ENCODE measurements around the gene GLIPR1L1. TPM values are rescaled to one million over a fixed set of nuclear protein-coding genes. Genes with fewer than 3 reads are reported as not detected.

GLIPR1L1 gene
- total RNA-seq, 1 experiment from 2014 or later = not detected

DNA sequence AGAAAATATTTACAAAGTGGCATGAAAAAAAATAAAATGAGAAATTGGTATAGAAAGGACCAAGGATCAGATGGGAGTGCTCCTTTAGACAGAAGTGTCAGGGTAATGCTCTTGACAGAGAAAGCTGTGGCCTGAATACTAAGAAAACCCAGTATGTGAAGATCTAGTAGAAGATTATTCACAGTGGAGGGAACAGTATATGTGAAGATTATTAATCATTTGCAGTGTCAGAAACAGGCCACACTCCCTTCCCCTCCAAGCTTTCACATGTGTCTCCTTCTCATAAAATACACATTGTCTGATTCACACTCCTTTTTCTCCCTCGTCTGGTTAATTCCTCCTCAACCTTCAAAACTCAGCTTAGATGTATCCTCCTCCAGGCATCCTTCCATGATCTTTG, 45.6 kb upstream of the GLIPR1L1 start:
- ATAC-seq = no peak
- H3K36me3 Mint-ChIP-seq = no peaks in the 10 kb centered on the region
- H3K27me3 Mint-ChIP-seq (ENCODE audit: low read depth) = no peaks in the 10 kb centered on the region
- no peak overlapping the region for H3K27ac Mint-ChIP-seq
- H3K4me3 Mint-ChIP-seq = no peak overlapping the region
- H3K4me1 Mint-ChIP-seq = peaks cover 3% of the 10 kb centered on the region
- H3K9me3 Mint-ChIP-seq = no peaks in the 10 kb centered on the region
- CTCF ChIA-PET = no interaction called here
- no peak for DNase-seq (ENCODE audit: low spot score)
- POLR2A ChIA-PET = no interaction called here
- no peak for TF ChIP-seq FOXK1 (CRISPR knock-in tag; IDR thresholded peaks at IDR 0.05)
- TF ChIP-seq GABPB1 (CRISPR knock-in tag; IDR thresholded peaks at IDR 0.05) = no peak

- Mint-ChIP-seq H3K4me3 (no peak overlapping the region), H3K4me1 (peaks cover 9% of the 10 kb centered on the region), H3K27ac (no peak overlapping the region), H3K27me3 (ENCODE audit: low read depth) (no peaks in the 10 kb centered on the region), H3K36me3 (no peaks in the 10 kb centered on the region), H3K9me3 (no peaks in the 10 kb centered on the region)
- no peak for DNase-seq (ENCODE audit: low spot score)
- no peak for TF ChIP-seq CREB1 (CRISPR knock-in tag; IDR thresholded peaks at IDR 0.05)
- TF ChIP-seq SP1 (CRISPR knock-in tag; conservative IDR thresholded peaks at IDR 0.05) = no peak
- TF ChIP-seq RELA (CRISPR knock-in tag; IDR thresholded peaks at IDR 0.05; ENCODE audit: borderline replicate concordance) = no peak
- no peak for TF ChIP-seq KAT7 (CRISPR knock-in tag; IDR thresholded peaks at IDR 0.05; ENCODE audit: borderline replicate concordance)
- no peak for TF ChIP-seq ZNF232 (CRISPR knock-in tag; IDR thresholded peaks at IDR 0.05)
- TF ChIP-seq, protein P1, sequence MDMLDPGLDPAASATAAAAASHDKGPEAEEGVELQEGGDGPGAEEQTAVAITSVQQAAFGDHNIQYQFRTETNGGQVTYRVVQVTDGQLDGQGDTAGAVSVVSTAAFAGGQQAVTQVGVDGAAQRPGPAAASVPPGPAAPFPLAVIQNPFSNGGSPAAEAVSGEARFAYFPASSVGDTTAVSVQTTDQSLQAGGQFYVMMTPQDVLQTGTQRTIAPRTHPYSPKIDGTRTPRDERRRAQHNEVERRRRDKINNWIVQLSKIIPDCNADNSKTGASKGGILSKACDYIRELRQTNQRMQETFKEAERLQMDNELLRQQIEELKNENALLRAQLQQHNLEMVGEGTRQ (CRISPR knock-in tag; IDR thresholded peaks at IDR 0.05) = no peak
- no peak for TF ChIP-seq TP53 (CRISPR knock-in tag; IDR thresholded peaks at IDR 0.05)
- TF ChIP-seq NFYB (CRISPR knock-in tag; conservative IDR thresholded peaks at IDR 0.05; ENCODE audit: low read depth) = no peak
- no peak for TF ChIP-seq ATF1 (CRISPR knock-in tag; IDR thresholded peaks at IDR 0.05)
- no peak for TF ChIP-seq ATF3 (CRISPR knock-in tag; conservative IDR thresholded peaks at IDR 0.05)
- ChIA-PET POLR2A (no interaction called here), CTCF (interaction anchor here (0.6 kb wide), 1 partner anchor 487 kb away, joined by 3 read pairs; no protein-coding TSS in a partner anchor)
- ATAC-seq = no peak
Measured at GRCh38 chr12:75289753-75290152, 44.7 kb upstream of the GLIPR1L1 start.

- ChIA-PET POLR2A (no interaction called here), CTCF (no interaction called here)
- no peak for ATAC-seq
- Mint-ChIP-seq H3K27me3 (ENCODE audit: low read depth) (peaks cover 8% of the 10 kb centered on the region), H3K4me3 (no peak overlapping the region), H3K4me1 (peaks cover 14% of the 10 kb centered on the region), H3K27ac (no peak overlapping the region), H3K36me3 (no peaks in the 10 kb centered on the region), H3K9me3 (no peaks in the 10 kb centered on the region)
- TF ChIP-seq SMAD4 (CRISPR knock-in tag; IDR thresholded peaks at IDR 0.05) = no peak
- no peak for TF ChIP-seq KAT7 (CRISPR knock-in tag; IDR thresholded peaks at IDR 0.05; ENCODE audit: borderline replicate concordance)
- no peak for TF ChIP-seq ARID4B (CRISPR knock-in tag; IDR thresholded peaks at IDR 0.05; ENCODE audit: borderline replicate concordance)
- TF ChIP-seq ZNF263 (CRISPR knock-in tag; IDR thresholded peaks at IDR 0.05; ENCODE audit: low read depth) = no peak
- TF ChIP-seq, protein P2, sequence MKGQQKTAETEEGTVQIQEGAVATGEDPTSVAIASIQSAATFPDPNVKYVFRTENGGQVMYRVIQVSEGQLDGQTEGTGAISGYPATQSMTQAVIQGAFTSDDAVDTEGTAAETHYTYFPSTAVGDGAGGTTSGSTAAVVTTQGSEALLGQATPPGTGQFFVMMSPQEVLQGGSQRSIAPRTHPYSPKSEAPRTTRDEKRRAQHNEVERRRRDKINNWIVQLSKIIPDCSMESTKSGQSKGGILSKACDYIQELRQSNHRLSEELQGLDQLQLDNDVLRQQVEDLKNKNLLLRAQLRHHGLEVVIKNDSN (CRISPR knock-in tag; IDR thresholded peaks at IDR 0.05) = no peak
- no peak for TF ChIP-seq TEAD4 (CRISPR knock-in tag; IDR thresholded peaks at IDR 0.05)
- TF ChIP-seq, protein P3, sequence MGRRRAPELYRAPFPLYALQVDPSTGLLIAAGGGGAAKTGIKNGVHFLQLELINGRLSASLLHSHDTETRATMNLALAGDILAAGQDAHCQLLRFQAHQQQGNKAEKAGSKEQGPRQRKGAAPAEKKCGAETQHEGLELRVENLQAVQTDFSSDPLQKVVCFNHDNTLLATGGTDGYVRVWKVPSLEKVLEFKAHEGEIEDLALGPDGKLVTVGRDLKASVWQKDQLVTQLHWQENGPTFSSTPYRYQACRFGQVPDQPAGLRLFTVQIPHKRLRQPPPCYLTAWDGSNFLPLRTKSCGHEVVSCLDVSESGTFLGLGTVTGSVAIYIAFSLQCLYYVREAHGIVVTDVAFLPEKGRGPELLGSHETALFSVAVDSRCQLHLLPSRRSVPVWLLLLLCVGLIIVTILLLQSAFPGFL (CRISPR knock-in tag; IDR thresholded peaks at IDR 0.05; ENCODE audit: borderline replicate concordance) = no peak
- TF ChIP-seq ZNF317 (CRISPR knock-in tag; IDR thresholded peaks at IDR 0.05; ENCODE audit: borderline replicate concordance, low read depth) = no peak
- no peak for DNase-seq (ENCODE audit: low spot score)
Measured at GRCh38 chr12:75291014-75291413, 43.5 kb upstream of the GLIPR1L1 start.
